GM12872 (cell line): ENCODE measurements around the gene FGD3.

Experiments used
- TF ChIP-seq, protein P1 (sequence below): IDR thresholded peaks from 3 replicates; pipeline ENCODE4 v1.5.1; 2011; ENCODE audit warnings: low read depth, mild to moderate bottlenecking, low read length, moderate library complexity; ENCODE audit not compliant: insufficient read depth

FGD3 gene

GRCh38 chr9:93017621-93018020, 70.3 kb downstream of the FGD3 start:
- TF ChIP-seq, protein P1, sequence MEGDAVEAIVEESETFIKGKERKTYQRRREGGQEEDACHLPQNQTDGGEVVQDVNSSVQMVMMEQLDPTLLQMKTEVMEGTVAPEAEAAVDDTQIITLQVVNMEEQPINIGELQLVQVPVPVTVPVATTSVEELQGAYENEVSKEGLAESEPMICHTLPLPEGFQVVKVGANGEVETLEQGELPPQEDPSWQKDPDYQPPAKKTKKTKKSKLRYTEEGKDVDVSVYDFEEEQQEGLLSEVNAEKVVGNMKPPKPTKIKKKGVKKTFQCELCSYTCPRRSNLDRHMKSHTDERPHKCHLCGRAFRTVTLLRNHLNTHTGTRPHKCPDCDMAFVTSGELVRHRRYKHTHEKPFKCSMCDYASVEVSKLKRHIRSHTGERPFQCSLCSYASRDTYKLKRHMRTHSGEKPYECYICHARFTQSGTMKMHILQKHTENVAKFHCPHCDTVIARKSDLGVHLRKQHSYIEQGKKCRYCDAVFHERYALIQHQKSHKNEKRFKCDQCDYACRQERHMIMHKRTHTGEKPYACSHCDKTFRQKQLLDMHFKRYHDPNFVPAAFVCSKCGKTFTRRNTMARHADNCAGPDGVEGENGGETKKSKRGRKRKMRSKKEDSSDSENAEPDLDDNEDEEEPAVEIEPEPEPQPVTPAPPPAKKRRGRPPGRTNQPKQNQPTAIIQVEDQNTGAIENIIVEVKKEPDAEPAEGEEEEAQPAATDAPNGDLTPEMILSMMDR: no peak

DNA sequence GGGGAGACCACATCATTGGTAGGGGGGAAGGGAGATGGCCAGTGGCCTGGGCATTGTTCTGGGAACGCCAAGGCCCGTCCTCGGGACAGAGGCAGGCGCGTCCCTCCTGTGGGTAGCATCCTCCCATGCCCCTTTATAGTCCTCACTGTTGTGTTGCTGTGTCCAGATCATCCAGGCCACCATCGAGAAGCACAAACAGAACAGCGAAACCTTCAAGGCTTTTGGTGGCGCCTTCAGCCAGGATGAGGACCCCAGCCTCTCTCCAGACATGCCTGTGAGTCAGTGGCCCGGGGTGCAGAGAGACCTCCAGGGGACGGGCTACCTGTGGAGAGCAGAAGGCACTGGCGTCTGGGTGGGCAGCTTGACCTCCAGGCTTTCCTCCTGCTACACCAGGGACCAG, 72.8 kb downstream of the FGD3 start:
- TF ChIP-seq, protein P1: no peak

DNA sequence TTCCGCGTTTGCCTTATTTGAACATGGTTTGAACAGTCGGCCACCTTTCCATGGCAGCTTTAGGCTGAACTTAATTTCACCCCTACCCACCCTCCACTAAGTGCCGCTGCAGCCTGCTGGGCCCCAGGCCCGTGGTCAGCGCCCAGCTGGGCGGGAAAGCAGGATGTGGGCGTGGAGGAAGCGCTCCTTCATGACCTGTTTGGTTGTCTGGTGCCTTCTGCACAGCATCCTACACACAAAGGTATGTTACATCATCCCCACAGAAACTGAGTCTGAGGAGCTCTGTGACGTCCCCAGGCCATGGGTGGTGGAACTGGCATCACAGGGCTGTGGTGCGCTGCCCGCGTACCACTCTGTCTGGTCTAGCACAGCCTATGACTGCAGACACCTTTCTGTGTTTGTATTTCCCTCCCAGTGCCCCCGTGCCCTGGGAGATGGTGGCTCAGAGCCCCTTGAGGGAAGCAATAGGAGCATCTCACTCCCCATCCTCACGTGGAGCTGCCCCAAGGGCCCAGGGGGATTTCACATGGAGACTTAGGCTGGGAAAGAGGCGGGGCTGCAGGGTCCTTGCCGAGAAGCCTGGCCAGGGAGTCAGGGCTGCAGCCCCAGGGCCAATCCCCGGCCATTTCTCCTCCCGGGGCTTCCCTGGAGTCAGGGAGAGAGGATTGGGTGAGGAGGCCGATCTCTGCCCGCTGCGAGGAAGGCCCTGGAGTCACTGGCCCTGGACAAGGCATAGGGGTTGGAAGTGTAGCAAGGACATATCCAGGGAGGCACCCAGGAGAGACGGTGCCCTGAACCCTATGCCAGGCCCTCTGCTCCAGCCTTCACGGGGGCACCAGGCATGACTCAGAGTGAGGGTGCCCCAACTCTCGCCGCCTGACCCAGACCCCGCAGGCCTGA, 73.7 kb downstream of the FGD3 start:
- TF ChIP-seq, protein P1: no peak

DNA sequence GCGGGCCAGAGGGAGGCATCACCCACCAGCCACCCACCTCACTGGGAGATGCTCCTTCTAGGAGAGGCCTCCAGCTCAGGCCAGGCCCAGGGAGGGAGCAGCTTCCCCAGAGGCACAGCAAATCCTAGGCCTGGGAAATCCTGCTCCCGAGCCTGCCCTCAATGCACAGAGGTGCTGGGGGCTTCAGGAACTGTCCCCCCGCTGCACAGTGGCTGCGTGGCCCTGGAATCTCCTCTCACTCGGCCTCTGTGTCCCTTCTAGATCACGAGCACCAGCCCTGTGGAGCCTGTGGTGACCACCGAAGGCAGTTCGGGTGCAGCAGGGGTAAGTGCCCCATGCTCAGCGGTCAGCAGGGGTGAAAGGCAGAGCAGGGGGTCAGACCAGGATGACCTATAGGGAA, 74.7 kb downstream of the FGD3 start:
- TF ChIP-seq, protein P1: no peak

DNA sequence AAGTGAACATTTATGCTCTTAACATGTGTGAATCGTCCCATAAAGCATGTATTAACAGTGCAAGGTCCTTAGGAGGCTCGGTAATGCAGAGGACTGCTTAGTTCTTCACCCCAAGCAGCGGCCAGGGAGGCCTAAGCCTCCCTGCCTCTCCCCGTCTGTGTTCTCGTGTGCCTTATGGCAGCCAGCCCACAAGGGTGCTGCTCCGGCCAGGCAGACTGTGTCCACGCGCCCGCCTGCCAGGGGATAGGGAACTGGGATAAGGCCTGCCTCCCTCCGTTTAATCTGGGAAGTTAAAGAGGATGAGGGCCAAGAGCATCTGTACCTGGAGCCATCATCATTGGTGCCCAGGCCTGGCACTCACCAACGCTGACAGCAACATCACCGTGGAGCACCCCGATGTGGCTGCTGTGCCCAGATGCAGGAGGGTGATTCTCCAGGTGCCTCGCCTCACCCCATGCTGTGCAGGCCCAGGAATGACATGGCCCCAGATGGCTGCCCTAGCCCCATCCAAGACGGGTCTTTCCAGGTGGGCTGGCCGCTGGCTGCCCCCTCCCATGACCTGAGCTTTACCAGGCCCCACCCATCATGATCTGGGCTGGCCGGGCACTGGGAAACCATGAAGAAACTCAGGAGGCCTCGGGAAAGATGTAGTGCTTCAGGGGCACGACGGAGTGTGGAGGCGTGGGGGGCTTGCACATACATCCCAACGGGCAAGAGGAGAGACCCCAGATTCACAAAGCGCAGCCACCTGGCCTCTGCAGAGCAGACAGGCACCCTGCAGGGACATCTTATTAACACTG, 75.6 kb downstream of the FGD3 start:
- TF ChIP-seq, protein P1: no peak

- TF ChIP-seq, protein P1: no peak
Observed at GRCh38 chr9:93023521-93023815, 76.1 kb downstream of the FGD3 start.

DNA sequence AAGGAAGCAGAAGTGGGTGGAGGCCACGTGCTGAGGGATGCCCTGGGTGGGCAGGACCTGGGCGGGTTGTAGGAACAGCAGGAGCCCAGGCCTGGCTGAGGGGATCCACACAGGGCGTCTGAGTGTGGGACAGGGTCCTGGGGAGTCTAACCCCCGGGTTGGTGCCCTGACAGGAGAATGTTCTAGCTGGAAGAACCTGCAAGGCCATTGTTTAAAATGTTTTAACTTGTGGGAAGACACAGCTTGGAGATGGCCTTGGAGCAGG, 77.3 kb downstream of the FGD3 start:
- TF ChIP-seq, protein P1: no peak
